HepG2 (cell line): ENCODE data around the gene ZNF615. TPM values are rescaled to one million over a fixed set of nuclear protein-coding genes. Genes with fewer than 3 reads are reported as not detected.

Experiments used
- AKAP8 ChIP-seq: sonication (generic); formaldehyde crosslinking; IDR thresholded peaks from 2 replicates; pipeline ENCODE4 v1.5.1; 2020; ENCODE audit warnings: mild to moderate bottlenecking, missing genetic modification reagents
- ARNTL ChIP-seq: sonication (generic); formaldehyde crosslinking; IDR thresholded peaks from 2 replicates; pipeline ENCODE4 v1.4.0; 2020; ENCODE audit warnings: mild to moderate bottlenecking, missing genetic modification reagents
- CBX1 ChIP-seq: IDR thresholded peaks from one replicate; pipeline ENCODE4 v1.6.1; 2016; ENCODE audit warnings: antibody characterized with exemption, low read depth
- FLYWCH1 ChIP-seq: sonication (generic); formaldehyde crosslinking; IDR thresholded peaks from 2 replicates; pipeline ENCODE4 v1.8.1; 2023; ENCODE audit warnings: mild to moderate bottlenecking, missing genetic modification reagents
- FOXP1 ChIP-seq, 2 experiments: fragments of 450-650 bp in 1 of 2; IDR thresholded peaks; 2 replicates each; pipeline ENCODE4 v1.6.1; 2017 to 2018; ENCODE audit warnings: antibody characterized with exemption in 1 of 2
- MEIS2 ChIP-seq: sonication (generic); formaldehyde crosslinking; IDR thresholded peaks from 2 replicates; pipeline ENCODE4 v1.9.0; 2021; ENCODE audit warnings: mild to moderate bottlenecking, missing genetic modification reagents
- POLR2A ChIP-seq, 2 experiments: IDR thresholded peaks; 2 replicates each; pipeline ENCODE4 v1.6.1; 2011; ENCODE audit warnings: low read depth in 2 of 2, low read length in 2 of 2, mild to moderate bottlenecking in 1 of 2, moderate library complexity in 1 of 2; ENCODE audit not compliant: insufficient read depth in 1 of 2
- SP5 ChIP-seq: IDR thresholded peaks from 2 replicates; pipeline ENCODE4 v1.6.1; 2016; ENCODE audit warnings: low read depth, borderline replicate concordance
- THRA ChIP-seq: sonication (generic); formaldehyde crosslinking; IDR thresholded peaks from 2 replicates; pipeline ENCODE4 v1.4.0; 2020; ENCODE audit warnings: missing genetic modification reagents, borderline replicate concordance
- ZC3H4 ChIP-seq: sonication (generic); formaldehyde crosslinking; IDR thresholded peaks from 2 replicates; pipeline ENCODE4 v1.4.0; 2020; ENCODE audit warnings: missing genetic modification reagents, borderline replicate concordance
- ZIK1 ChIP-seq: sonication (generic); formaldehyde crosslinking; IDR thresholded peaks from 2 replicates; pipeline ENCODE4 v1.5.0; 2020; ENCODE audit warnings: mild to moderate bottlenecking, low read depth, missing genetic modification reagents, borderline replicate concordance
- ZNF362 ChIP-seq: sonication (generic); formaldehyde crosslinking; IDR thresholded peaks from 2 replicates; pipeline ENCODE4 v1.4.0; 2020; ENCODE audit warnings: missing genetic modification reagents, mild to moderate bottlenecking, borderline replicate concordance
- ZNF512 ChIP-seq: sonication (generic); formaldehyde crosslinking; IDR thresholded peaks from 2 replicates; pipeline ENCODE4 v1.4.0; 2020; ENCODE audit warnings: mild to moderate bottlenecking, missing genetic modification reagents
- ZNF597 ChIP-seq: sonication (generic); formaldehyde crosslinking; IDR thresholded peaks from 2 replicates; pipeline ENCODE4 v1.5.0; 2020; ENCODE audit warnings: missing genetic modification reagents
- polyA plus RNA-seq, 8 experiments: library from polyadenylated mRNA; depleted of rRNA in 3 of 8; stranded (reverse) in 7 of 8; unstranded in 1 of 8; fragments of >200 nt; fragmentation: Illumina TruSeq in 4 of 8; extraction: Trizol in 4 of 8; gene quantifications; 2 replicates each; pipeline versions ENCODE4 v1.2.1 to v1.2.3, GENCODE V29; 2011 to 2016; ENCODE audit warnings: low read depth in 4 of 8, missing spikeins in 1 of 8, mixed read lengths in 1 of 8; ENCODE audit not compliant: insufficient read depth in 1 of 8
- total RNA-seq, 5 experiments: library from RNA; depleted of rRNA; stranded (reverse); fragments of >200 nt; fragmentation: Illumina TruSeq; extraction: Trizol; gene quantifications; 2 replicates each; pipeline ENCODE4 v1.2.3, GENCODE V29; 2016; ENCODE audit warnings: low read depth in 1 of 5

Gene ZNF615
- total and polyA plus RNA-seq, 2 of the 13 experiments (the other 11 are each of a cell fraction or from before 2014, with no cell fraction given), result 5.2 to 7.8 TPM

DNA sequence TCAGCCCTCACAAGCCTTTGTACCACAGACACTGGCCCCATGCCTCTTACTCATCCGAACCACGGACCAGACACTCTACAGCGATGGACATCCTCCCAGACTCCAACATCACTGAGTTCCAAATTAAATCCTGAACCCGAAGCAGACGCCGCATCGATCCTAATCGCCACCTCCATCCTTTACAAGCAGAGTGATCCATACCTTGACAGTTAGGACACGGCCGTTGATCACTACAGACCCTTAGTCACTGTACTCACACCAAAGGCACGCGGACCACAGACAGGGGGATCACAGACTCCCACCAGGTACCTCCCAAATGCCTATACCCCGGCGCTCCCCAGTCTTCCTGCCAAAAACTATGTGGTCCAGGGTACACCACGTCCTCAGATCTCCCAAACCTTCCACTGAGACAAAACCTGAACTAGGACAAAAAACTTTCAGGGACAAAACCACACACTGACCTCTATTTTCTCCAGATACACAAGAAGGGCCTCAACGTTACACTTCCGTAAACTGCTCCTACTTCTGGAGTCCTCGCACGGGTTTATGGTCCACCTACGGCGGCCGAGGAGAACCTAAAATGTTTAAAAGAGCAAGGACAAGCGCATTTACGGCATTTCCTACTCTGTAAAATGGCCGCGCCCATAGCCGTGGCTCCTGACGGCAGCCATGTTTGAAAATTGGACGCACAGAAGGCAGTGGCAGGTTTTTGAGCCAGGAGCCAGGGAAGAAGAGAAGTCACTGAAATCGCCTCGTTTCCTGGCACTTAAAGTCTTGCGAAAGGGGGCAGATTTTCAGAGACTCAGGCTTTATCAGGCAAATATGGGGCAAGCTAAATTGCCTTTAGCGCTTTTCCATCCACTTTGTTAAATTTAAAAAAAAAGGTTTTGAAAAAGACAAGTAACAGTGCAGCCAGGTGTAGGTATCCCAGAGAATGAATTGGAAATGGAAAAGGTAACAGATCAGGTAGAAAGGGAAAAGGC lies 21.4 kb downstream of the ZNF615 start, which contains the start of gene ZNF350 (continued):
- no peak for TF ChIP-seq FLYWCH1 (CRISPR knock-in tag)
- no peak for TF ChIP-seq ARNTL (CRISPR knock-in tag)
- no peak; the same call in 1 of the 2 replicates for TF ChIP-seq ZIK1 (CRISPR knock-in tag)
- TF ChIP-seq THRA (CRISPR knock-in tag), result peak; percentile 53; the same call in 1 of the 2 replicates
- TF ChIP-seq CBX1, result peak; percentile 41
- TF ChIP-seq ZC3H4, result no peak
- no peak for TF ChIP-seq AKAP8 (CRISPR knock-in tag)
- TF ChIP-seq POLR2A (IDR thresholded peaks at IDR 0.05; ENCODE audit: insufficient read depth in 1 of 2, low read depth in 2 of 2, low read length in 2 of 2), result peak; percentile 53 to 72; a peak in 3 of 4 replicates
- TF ChIP-seq ZNF512 (CRISPR knock-in tag), result no peak
- no peak for TF ChIP-seq FOXP1 (IDR thresholded peaks at IDR 0.05)
- TF ChIP-seq FOXP1 (CRISPR knock-in tag; IDR thresholded peaks at IDR 0.05), result peak; percentile 13; the same call in 1 of the 2 replicates
- TF ChIP-seq SP5 (CRISPR knock-in tag), result no peak
- 0 out of 2 replicates have a peak, but pooled peaks have one; percentile 25 for TF ChIP-seq MEIS2 (CRISPR knock-in tag)
- no peak for TF ChIP-seq ZNF597 (CRISPR knock-in tag)
- no peak for TF ChIP-seq ZNF362 (CRISPR knock-in tag)
